Measurements from ENCODE around the gene SORBS1.

DNA sequence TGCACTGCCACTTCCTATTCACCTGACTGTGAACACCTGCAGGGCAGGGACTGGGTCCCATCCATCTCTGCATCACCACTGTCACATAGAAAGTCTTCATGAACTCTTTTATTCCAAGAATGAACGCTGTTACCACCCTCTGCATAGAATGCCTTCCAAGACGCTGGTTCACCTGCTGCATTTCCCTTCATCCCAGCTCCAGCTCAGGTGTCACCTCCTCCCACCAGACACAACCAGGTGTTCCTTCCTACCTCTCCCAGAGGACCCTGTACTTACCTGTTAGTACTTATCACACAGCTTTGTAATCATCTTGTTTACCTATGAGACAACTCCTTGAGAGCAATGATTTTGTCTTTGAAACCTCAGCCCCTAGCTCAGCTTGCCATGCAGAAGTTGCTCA lies 31.1 kb downstream of the SORBS1 start:
- no peak for TF ChIP-seq POLR2A (IDR thresholded peaks at IDR 0.05)
- TF ChIP-seq, protein P1, sequence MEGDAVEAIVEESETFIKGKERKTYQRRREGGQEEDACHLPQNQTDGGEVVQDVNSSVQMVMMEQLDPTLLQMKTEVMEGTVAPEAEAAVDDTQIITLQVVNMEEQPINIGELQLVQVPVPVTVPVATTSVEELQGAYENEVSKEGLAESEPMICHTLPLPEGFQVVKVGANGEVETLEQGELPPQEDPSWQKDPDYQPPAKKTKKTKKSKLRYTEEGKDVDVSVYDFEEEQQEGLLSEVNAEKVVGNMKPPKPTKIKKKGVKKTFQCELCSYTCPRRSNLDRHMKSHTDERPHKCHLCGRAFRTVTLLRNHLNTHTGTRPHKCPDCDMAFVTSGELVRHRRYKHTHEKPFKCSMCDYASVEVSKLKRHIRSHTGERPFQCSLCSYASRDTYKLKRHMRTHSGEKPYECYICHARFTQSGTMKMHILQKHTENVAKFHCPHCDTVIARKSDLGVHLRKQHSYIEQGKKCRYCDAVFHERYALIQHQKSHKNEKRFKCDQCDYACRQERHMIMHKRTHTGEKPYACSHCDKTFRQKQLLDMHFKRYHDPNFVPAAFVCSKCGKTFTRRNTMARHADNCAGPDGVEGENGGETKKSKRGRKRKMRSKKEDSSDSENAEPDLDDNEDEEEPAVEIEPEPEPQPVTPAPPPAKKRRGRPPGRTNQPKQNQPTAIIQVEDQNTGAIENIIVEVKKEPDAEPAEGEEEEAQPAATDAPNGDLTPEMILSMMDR (IDR thresholded peaks at IDR 0.05) = no peak
